ENCODE measurements around the gene PROZ.

GRCh38 chr13:113192902-113193301 is 34.5 kb downstream of the PROZ start:
- TF ChIP-seq, protein P1, sequence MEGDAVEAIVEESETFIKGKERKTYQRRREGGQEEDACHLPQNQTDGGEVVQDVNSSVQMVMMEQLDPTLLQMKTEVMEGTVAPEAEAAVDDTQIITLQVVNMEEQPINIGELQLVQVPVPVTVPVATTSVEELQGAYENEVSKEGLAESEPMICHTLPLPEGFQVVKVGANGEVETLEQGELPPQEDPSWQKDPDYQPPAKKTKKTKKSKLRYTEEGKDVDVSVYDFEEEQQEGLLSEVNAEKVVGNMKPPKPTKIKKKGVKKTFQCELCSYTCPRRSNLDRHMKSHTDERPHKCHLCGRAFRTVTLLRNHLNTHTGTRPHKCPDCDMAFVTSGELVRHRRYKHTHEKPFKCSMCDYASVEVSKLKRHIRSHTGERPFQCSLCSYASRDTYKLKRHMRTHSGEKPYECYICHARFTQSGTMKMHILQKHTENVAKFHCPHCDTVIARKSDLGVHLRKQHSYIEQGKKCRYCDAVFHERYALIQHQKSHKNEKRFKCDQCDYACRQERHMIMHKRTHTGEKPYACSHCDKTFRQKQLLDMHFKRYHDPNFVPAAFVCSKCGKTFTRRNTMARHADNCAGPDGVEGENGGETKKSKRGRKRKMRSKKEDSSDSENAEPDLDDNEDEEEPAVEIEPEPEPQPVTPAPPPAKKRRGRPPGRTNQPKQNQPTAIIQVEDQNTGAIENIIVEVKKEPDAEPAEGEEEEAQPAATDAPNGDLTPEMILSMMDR (IDR thresholded peaks at IDR 0.05; ENCODE audit: insufficient read depth, low read length, poor library complexity, severe bottlenecking) = no peak
- TF ChIP-seq EZH2phosphoT487 (conservative IDR thresholded peaks at IDR 0.05; ENCODE audit: low read length) = no peak
